GM23338 (cell line): ENCODE measurements around the gene LAMB3. TPM values are rescaled to one million over a fixed set of nuclear protein-coding genes. Genes with fewer than 3 reads are reported as not detected.

ENCODE experiments used
- ATAC-seq: fragments of 200-7000 bp; cut with Tn5 transposase; 3 replicates; pipeline ENCODE4 v1.9.1; 2020
- DNase-seq: peaks from one replicate; pipeline ENCODE4 v3.0.0-alpha.2; 2015; ENCODE audit warnings: low spot score
- H2AFZ ChIP-seq: fragments of 200-600 bp; sonication (generic); 2 replicates; pipeline ENCODE4 v1.8.0; 2016; ENCODE audit warnings: antibody characterized with exemption, mild to moderate bottlenecking, moderate library complexity
- H3F3A ChIP-seq: fragments of 200-600 bp; sonication (generic); replicated peaks from 2 replicates; pipeline ENCODE4 v1.8.0; 2017; ENCODE audit warnings: antibody characterized with exemption, mixed run types, low read depth
- H3K27ac ChIP-seq: fragments of 200-600 bp; sonication (generic); 2 replicates; pipeline ENCODE4 v1.6.1; 2016; ENCODE audit warnings: low read depth
- H3K27me3 ChIP-seq: fragments of 200-600 bp; sonication (generic); 2 replicates; pipeline ENCODE4 v1.8.0; 2016; ENCODE audit warnings: mild to moderate bottlenecking, mixed run types, moderate library complexity; ENCODE audit not compliant: insufficient read depth
- H3K36me3 ChIP-seq: fragments of 200-600 bp; sonication (generic); 2 replicates; pipeline ENCODE4 v1.8.0; 2016; ENCODE audit warnings: mild to moderate bottlenecking; ENCODE audit not compliant: insufficient read depth
- H3K4me1 ChIP-seq: fragments of 200-600 bp; sonication (generic); 2 replicates; pipeline ENCODE4 v1.8.0; 2016; ENCODE audit warnings: mild to moderate bottlenecking, moderate library complexity; ENCODE audit not compliant: insufficient read depth
- H3K4me2 ChIP-seq: fragments of 200-600 bp; sonication (generic); 2 replicates; pipeline ENCODE4 v1.7.1; 2017; ENCODE audit warnings: mixed run types
- H3K4me3 ChIP-seq: fragments of 200-600 bp; sonication (generic); 2 replicates; pipeline ENCODE4 v1.6.1; 2016; ENCODE audit warnings: mixed run types
- H3K79me2 ChIP-seq: fragments of 200-600 bp; sonication (generic); replicated peaks from 2 replicates; pipeline ENCODE4 v1.8.0; 2017; ENCODE audit warnings: mild to moderate bottlenecking; ENCODE audit not compliant: insufficient read depth
- H3K9me2 ChIP-seq: fragments of 200-600 bp; sonication (generic); 2 replicates; pipeline ENCODE4 v1.8.0; 2017; ENCODE audit not compliant: insufficient read depth
- H4K20me1 ChIP-seq: fragments of 200-600 bp; sonication (generic); replicated peaks from 2 replicates; pipeline ENCODE4 v1.8.0; 2017; ENCODE audit warnings: mild to moderate bottlenecking; ENCODE audit not compliant: insufficient read depth
- H3K27ac Mint-ChIP-seq: 2 replicates; pipeline ENCODE4 v1.8.0; 2020; ENCODE audit warnings: inconsistent platforms, mild to moderate bottlenecking, moderate library complexity, mixed read lengths
- H3K27me3 Mint-ChIP-seq: 3 replicates; pipeline ENCODE4 v1.8.0; 2022; ENCODE audit warnings: low read depth, mild to moderate bottlenecking, moderate library complexity, mixed read lengths, inconsistent platforms; ENCODE audit not compliant: insufficient read depth, poor library complexity
- H3K36me3 Mint-ChIP-seq: 3 replicates; pipeline ENCODE4 v1.8.0; 2021; ENCODE audit warnings: low read depth, mild to moderate bottlenecking, inconsistent platforms, moderate library complexity, mixed read lengths
- H3K4me1 Mint-ChIP-seq: 3 replicates; pipeline ENCODE4 v1.8.0; 2020; ENCODE audit warnings: mild to moderate bottlenecking, inconsistent platforms, mixed read lengths
- H3K4me3 Mint-ChIP-seq: 3 replicates; pipeline ENCODE4 v1.8.0; 2021; ENCODE audit warnings: moderate library complexity, mild to moderate bottlenecking, inconsistent platforms, mixed read lengths
- H3K9me3 Mint-ChIP-seq: 3 replicates; pipeline ENCODE4 v1.8.0; 2020; ENCODE audit warnings: moderate library complexity, mild to moderate bottlenecking, inconsistent platforms, mixed read lengths
- EZH2phosphoT487 ChIP-seq: fragments of 200-600 bp; sonication (generic); IDR thresholded peaks from one replicate; pipeline ENCODE4 v1.8.1; 2018; ENCODE audit warnings: antibody characterized with exemption; ENCODE audit not compliant: unreplicated experiment
- NANOG ChIP-seq: IDR thresholded peaks from 2 replicates; pipeline ENCODE4 v1.6.1; 2016; ENCODE audit warnings: antibody characterized with exemption, borderline replicate concordance
- POLR2AphosphoS5 ChIP-seq: IDR thresholded peaks from 2 replicates; pipeline ENCODE4 v1.6.1; 2016; ENCODE audit warnings: antibody characterized with exemption, low read depth
- STAT1 ChIP-seq: IDR thresholded peaks from one replicate; pipeline ENCODE4 v1.6.1; 2016; ENCODE audit warnings: antibody characterized with exemption; ENCODE audit not compliant: unreplicated experiment
- ZNF114 ChIP-seq: fragments of 250-450 bp; sonication (Bioruptor Pico); IDR thresholded peaks from 2 replicates; pipeline ENCODE4 v1.5.0; 2020; ENCODE audit warnings: mild to moderate bottlenecking, moderate library complexity
- polyA plus RNA-seq: library from polyadenylated mRNA; unstranded; fragments of >200 nt; fragmentation: Nextera tagmentation; extraction: Ambion mirVana; gene quantifications from 2 replicates; pipeline ENCODE4 v1.2.1, GENCODE V29; 2016
- total RNA-seq: library from RNA; depleted of rRNA; stranded (reverse); fragments of >200 nt; shearing (Covaris generic); gene quantifications from 2 replicates; pipeline ENCODE4 v1.2.3, GENCODE V29; 2014
- TF ChIP-seq, protein P1 (sequence below), 2 experiments: fragments of 200-600 bp in 1 of 2; sonication (generic) in 1 of 2; conservative IDR thresholded peaks; 2 replicates each; pipeline versions ENCODE4 v1.5.1 to v1.6.1; 2016 to 2017; ENCODE audit warnings: antibody characterized with exemption in 2 of 2, low read depth in 2 of 2, mild to moderate bottlenecking in 2 of 2, moderate library complexity in 1 of 2
- TF ChIP-seq, protein P2 (sequence below): fragments of 250-450 bp; sonication (Bioruptor Pico); IDR thresholded peaks from 2 replicates; pipeline ENCODE4 v1.5.0; 2020; ENCODE audit warnings: mild to moderate bottlenecking, moderate library complexity
- TF ChIP-seq, protein P3 (sequence below): IDR thresholded peaks from 2 replicates; pipeline ENCODE4 v1.6.1; 2016; ENCODE audit warnings: antibody characterized with exemption

LAMB3 gene
- total and polyA plus RNA-seq, 2 experiments from 2014 or later, result 0.05 to 0.52 TPM

DNA sequence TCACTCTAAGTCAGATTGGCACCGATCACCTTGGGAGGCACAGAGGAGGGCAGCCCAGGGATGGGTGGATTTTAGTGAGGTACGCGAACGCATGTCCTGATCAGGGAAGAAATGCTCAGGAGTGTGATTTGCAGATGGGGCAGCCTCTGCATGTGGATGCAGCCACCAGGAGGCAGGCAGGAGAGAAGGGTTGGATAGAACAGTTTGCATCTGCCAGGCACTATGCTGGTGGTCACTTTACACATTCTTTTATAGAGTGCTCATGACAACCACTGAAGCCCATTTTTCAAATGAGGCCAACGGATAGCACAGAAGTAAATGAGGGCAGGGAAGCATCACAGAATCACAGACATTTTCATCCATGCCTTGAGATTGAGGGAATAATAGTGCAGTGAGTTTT is 5.7 kb downstream of the LAMB3 start:
- TF ChIP-seq EZH2phosphoT487 (no peak), NANOG (no peak), STAT1 (no peak)
- TF ChIP-seq, protein P1, sequence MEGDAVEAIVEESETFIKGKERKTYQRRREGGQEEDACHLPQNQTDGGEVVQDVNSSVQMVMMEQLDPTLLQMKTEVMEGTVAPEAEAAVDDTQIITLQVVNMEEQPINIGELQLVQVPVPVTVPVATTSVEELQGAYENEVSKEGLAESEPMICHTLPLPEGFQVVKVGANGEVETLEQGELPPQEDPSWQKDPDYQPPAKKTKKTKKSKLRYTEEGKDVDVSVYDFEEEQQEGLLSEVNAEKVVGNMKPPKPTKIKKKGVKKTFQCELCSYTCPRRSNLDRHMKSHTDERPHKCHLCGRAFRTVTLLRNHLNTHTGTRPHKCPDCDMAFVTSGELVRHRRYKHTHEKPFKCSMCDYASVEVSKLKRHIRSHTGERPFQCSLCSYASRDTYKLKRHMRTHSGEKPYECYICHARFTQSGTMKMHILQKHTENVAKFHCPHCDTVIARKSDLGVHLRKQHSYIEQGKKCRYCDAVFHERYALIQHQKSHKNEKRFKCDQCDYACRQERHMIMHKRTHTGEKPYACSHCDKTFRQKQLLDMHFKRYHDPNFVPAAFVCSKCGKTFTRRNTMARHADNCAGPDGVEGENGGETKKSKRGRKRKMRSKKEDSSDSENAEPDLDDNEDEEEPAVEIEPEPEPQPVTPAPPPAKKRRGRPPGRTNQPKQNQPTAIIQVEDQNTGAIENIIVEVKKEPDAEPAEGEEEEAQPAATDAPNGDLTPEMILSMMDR (conservative IDR thresholded peaks at IDR 0.05; ENCODE audit: low read depth in 2 of 2), result peak; percentile 54 to 71
- Mint-ChIP-seq H3K4me3 (no peak overlapping the region), H3K27ac (no peak overlapping the region), H3K36me3 (no peaks in the 10 kb centered on the region), H3K9me3 (no peaks in the 10 kb centered on the region; the same call in 2 of the 3 replicates), H3K4me1 (peaks cover 7% of the 10 kb centered on the region), H3K27me3 (peaks cover 6% of the 10 kb centered on the region)
- H3F3A ChIP-seq, result no peaks in the 10 kb centered on the region
- peak overlapping the region; percentile 70 for H2AFZ ChIP-seq
- no peaks in the 10 kb centered on the region for H3K4me1 ChIP-seq
- ATAC-seq (peak; percentile 88), DNase-seq (peak; percentile 59)
- H3K4me2 ChIP-seq, result no peak overlapping the region
- H3K27me3 ChIP-seq, result no peaks in the 10 kb centered on the region
- H3K79me2 ChIP-seq, result no peaks in the 10 kb centered on the region
- no peaks in the 10 kb centered on the region for H3K36me3 ChIP-seq
- no peaks in the 10 kb centered on the region for H3K9me2 ChIP-seq
- H3K27ac ChIP-seq, result no peak overlapping the region
- H4K20me1 ChIP-seq, result no peaks in the 10 kb centered on the region
- no peak overlapping the region for H3K4me3 ChIP-seq

DNA sequence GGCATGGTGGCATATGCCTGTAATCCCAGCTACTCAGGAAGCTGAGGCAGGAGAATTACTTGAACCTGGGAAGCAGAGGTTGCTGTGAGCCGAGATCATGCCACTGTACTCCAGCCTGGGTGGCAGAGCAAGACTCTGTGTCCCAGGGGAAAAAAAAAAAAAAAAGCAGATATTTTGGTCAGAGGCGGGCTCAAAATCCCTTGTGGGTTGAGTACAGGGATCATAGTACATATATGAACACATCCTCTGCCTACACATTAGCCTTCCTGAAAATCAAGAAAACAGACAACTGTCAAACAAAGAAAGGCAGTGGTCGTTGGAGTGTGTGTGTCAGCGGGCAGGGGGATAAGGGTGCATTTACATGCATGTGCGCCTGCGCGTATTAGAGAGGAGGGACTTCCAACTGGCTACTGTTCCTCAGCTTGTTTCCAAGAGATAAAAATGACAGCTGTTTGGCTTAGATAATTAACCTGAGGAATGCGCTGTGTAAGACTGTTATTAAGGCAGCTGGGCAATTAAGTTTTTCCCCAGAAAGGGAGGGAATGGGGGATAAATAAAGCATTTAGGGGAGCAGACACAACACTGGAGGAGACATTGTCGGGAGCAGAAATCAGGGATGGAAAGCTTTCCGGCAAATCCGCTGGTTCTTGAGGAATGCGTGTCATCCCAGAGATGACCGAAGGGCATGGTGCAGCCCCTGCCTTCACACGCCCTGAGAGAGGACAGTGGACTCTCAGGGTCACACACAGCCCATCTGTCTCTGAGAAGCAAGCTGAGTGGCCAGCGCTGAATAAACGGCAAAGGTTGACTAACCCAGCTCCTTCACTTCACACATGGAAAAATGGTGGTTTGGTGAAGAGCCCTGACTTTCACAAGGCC is 6.4 kb downstream of the LAMB3 start:
- no peaks in the 10 kb centered on the region for H3K79me2 ChIP-seq
- no peak for ATAC-seq
- H3K27ac ChIP-seq, result no peak overlapping the region
- Mint-ChIP-seq H3K9me3 (no peaks in the 10 kb centered on the region; the same call in 2 of the 3 replicates), H3K4me1 (peaks cover 7% of the 10 kb centered on the region), H3K27me3 (peaks cover 6% of the 10 kb centered on the region), H3K36me3 (no peaks in the 10 kb centered on the region), H3K27ac (no peak overlapping the region), H3K4me3 (no peak overlapping the region)
- no peak overlapping the region for H3K4me3 ChIP-seq
- no peaks in the 10 kb centered on the region for H4K20me1 ChIP-seq
- H3K36me3 ChIP-seq, result no peaks in the 10 kb centered on the region
- peaks cover 5% of the 10 kb centered on the region; the same call in 1 of the 2 replicates for H3K4me1 ChIP-seq
- no peak for DNase-seq
- no peaks in the 10 kb centered on the region for H3K9me2 ChIP-seq
- H3K4me2 ChIP-seq, result no peak overlapping the region
- peak overlapping the region; percentile 70; the same call in 1 of the 2 replicates for H2AFZ ChIP-seq
- H3F3A ChIP-seq, result no peaks in the 10 kb centered on the region
- no peaks in the 10 kb centered on the region for H3K27me3 ChIP-seq
- TF ChIP-seq, protein P2, sequence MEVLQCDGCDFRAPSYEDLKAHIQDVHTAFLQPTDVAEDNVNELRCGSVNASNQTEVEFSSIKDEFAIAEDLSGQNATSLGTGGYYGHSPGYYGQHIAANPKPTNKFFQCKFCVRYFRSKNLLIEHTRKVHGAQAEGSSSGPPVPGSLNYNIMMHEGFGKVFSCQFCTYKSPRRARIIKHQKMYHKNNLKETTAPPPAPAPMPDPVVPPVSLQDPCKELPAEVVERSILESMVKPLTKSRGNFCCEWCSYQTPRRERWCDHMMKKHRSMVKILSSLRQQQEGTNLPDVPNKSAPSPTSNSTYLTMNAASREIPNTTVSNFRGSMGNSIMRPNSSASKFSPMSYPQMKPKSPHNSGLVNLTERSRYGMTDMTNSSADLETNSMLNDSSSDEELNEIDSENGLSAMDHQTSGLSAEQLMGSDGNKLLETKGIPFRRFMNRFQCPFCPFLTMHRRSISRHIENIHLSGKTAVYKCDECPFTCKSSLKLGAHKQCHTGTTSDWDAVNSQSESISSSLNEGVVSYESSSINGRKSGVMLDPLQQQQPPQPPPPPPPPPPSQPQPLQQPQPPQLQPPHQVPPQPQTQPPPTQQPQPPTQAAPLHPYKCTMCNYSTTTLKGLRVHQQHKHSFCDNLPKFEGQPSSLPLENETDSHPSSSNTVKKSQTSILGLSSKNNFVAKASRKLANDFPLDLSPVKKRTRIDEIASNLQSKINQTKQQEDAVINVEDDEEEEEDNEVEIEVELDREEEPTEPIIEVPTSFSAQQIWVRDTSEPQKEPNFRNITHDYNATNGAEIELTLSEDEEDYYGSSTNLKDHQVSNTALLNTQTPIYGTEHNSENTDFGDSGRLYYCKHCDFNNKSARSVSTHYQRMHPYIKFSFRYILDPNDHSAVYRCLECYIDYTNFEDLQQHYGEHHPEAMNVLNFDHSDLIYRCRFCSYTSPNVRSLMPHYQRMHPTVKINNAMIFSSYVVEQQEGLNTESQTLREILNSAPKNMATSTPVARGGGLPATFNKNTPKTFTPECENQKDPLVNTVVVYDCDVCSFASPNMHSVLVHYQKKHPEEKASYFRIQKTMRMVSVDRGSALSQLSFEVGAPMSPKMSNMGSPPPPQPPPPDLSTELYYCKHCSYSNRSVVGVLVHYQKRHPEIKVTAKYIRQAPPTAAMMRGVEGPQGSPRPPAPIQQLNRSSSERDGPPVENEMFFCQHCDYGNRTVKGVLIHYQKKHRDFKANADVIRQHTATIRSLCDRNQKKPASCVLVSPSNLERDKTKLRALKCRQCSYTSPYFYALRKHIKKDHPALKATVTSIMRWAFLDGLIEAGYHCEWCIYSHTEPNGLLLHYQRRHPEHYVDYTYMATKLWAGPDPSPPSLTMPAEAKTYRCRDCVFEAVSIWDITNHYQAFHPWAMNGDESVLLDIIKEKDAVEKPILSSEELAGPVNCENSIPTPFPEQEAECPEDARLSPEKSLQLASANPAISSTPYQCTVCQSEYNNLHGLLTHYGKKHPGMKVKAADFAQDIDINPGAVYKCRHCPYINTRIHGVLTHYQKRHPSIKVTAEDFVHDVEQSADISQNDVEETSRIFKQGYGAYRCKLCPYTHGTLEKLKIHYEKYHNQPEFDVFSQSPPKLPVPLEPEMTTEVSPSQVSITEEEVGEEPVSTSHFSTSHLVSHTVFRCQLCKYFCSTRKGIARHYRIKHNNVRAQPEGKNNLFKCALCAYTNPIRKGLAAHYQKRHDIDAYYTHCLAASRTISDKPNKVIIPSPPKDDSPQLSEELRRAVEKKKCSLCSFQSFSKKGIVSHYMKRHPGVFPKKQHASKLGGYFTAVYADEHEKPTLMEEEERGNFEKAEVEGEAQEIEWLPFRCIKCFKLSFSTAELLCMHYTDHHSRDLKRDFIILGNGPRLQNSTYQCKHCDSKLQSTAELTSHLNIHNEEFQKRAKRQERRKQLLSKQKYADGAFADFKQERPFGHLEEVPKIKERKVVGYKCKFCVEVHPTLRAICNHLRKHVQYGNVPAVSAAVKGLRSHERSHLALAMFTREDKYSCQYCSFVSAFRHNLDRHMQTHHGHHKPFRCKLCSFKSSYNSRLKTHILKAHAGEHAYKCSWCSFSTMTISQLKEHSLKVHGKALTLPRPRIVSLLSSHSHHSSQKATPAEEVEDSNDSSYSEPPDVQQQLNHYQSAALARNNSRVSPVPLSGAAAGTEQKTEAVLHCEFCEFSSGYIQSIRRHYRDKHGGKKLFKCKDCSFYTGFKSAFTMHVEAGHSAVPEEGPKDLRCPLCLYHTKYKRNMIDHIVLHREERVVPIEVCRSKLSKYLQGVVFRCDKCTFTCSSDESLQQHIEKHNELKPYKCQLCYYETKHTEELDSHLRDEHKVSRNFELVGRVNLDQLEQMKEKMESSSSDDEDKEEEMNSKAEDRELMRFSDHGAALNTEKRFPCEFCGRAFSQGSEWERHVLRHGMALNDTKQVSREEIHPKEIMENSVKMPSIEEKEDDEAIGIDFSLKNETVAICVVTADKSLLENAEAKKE (CRISPR knock-in tag), result no peak
- TF ChIP-seq, protein P3, sequence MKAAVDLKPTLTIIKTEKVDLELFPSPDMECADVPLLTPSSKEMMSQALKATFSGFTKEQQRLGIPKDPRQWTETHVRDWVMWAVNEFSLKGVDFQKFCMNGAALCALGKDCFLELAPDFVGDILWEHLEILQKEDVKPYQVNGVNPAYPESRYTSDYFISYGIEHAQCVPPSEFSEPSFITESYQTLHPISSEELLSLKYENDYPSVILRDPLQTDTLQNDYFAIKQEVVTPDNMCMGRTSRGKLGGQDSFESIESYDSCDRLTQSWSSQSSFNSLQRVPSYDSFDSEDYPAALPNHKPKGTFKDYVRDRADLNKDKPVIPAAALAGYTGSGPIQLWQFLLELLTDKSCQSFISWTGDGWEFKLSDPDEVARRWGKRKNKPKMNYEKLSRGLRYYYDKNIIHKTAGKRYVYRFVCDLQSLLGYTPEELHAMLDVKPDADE, result no peak
- no peak for TF ChIP-seq EZH2phosphoT487
- TF ChIP-seq, protein P1 (conservative IDR thresholded peaks at IDR 0.05; ENCODE audit: low read depth in 2 of 2), result no peak
- TF ChIP-seq ZNF114 (CRISPR knock-in tag), result no peak
- TF ChIP-seq POLR2AphosphoS5, result no peak
